ENCODE data around the gene IQCM.
A peak's percentile ranks its signal among the peaks of the same experiment; 100 is the strongest.
"Not testable (repeated sequence)": the region's sequence is repeated elsewhere in the genome, so short reads cannot be mapped to it uniquely, and the experiment has no call there.

Gene IQCM

DNA sequence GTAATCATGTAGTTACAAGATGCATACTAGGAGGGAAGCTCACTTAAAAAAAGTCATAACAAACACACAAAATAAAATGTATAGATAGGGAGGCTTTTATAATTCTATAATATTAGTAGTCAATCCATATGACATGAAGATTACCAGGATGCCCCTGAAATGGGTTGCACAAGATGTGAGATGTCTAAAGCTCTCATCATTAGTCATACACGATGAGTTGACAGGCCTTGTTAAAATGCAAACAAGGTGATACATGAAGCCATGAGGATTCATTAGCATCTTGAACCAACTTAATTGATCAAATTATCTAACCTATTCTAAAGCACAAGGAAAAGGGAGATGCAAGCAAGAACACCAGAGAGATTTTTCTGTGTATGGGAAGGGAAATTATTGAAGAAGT lies 470.2 kb downstream of the IQCM start:
- DNase-seq (ENCODE audit: low read depth), result no peak
- H3K4me3 ChIP-seq (ENCODE audit: low read length), result no peak overlapping the region
- TF ChIP-seq CTCF (conservative IDR thresholded peaks at IDR 0.05; ENCODE audit: low read length), result no peak

- DNase-seq (ENCODE audit: low read depth), result peak; percentile 69
- no peak overlapping the region for H3K4me3 ChIP-seq (ENCODE audit: low read length)
- no peak for TF ChIP-seq CTCF (conservative IDR thresholded peaks at IDR 0.05; ENCODE audit: low read length)
These were observed 471.2 kb downstream of the IQCM start for GRCh38 chr4:149344436-149344835.

DNA sequence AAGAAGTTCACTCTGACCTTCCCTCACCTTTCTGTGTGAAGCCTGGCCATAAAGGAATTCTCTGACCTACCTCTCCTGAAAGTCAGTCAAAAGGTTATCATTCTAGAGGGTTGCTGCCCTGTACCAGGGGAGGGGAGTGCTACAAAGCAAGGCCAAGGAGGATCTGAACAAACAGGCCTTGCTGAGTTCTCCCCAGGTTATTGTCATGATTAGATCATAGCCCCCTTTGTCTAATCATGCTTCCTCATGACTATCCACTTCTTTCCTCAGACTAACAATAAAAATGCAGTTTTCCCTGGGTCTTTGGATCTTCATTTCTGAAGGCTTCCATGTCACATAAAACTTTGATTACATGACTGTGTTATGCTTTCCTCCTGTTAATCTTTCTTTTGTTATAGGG lies 472.0 kb downstream of the IQCM start:
- H3K4me3 ChIP-seq (ENCODE audit: low read length), result no peak overlapping the region
- TF ChIP-seq CTCF (conservative IDR thresholded peaks at IDR 0.05; ENCODE audit: low read length), result no peak
- DNase-seq (ENCODE audit: low read depth), result no peak

DNA sequence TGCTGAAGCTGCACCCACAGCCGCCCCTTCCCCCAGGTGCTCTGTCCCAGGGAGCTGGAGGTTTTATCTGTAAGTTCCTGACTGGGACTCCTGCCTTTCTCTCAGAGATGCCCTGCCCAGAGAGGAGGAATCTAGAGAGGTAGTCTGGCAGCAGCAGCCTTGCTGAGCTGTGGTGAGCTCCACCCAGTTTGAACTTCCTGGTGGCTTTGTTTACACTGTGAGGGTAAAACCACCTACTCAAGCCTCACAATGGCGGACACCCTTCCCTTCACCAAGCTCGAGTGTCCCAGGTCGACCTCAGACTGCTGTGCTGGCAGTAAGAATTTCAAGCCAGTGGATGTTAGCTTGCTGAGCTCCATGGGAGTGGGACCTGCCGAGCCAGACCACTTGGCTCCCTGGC lies 474.5 kb downstream of the IQCM start:
- H3K4me3 ChIP-seq (ENCODE audit: low read length); DNase-seq (ENCODE audit: low read depth): not testable (repeated sequence)

DNA sequence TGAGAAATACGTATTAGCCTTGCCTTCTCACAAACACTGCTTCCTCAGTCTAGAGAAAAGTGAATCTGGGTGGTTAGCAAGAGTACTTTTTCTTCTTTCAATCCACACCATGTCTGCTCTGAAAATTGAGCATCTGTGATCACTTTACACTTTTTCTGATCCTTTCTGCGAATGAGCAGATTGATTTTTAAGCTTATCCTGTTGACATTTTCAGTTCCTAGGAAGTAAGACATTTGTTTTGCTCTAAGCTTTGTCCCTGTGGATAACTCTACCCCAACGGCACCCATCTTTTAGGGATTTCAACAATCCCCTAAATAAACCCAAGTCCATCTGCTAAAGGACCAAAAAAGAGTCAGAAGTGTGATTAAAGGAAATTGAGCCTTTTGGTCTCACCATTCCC lies 487.5 kb downstream of the IQCM start:
- DNase-seq (ENCODE audit: low read depth), result no peak
- TF ChIP-seq CTCF (conservative IDR thresholded peaks at IDR 0.05; ENCODE audit: low read length), result no peak
- H3K4me3 ChIP-seq (ENCODE audit: low read length), result no peak overlapping the region

- H3K4me3 ChIP-seq (ENCODE audit: low read length), result no peak overlapping the region
- TF ChIP-seq CTCF (conservative IDR thresholded peaks at IDR 0.05; ENCODE audit: low read length), result no peak
- DNase-seq (ENCODE audit: low read depth), result no peak
These were observed 493.4 kb downstream of the IQCM start for GRCh38 chr4:149322203-149322602.

GRCh38 chr4:149321438-149321837 lies 494.2 kb downstream of the IQCM start:
- no peak for DNase-seq (ENCODE audit: low read depth)
- no peak for TF ChIP-seq CTCF (conservative IDR thresholded peaks at IDR 0.05; ENCODE audit: low read length)
- H3K4me3 ChIP-seq (ENCODE audit: low read length), result no peak overlapping the region

GRCh38 chr4:149311076-149311475 lies 504.6 kb downstream of the IQCM start:
- TF ChIP-seq CTCF (conservative IDR thresholded peaks at IDR 0.05; ENCODE audit: low read length), result no peak
- peak; percentile 13 for DNase-seq (ENCODE audit: low read depth)
- H3K4me3 ChIP-seq (ENCODE audit: low read length), result no peak overlapping the region

Data from AG10803 (cell line).